Duodenal mucosa (tissue), 2 donors: ENCODE data around the gene DGKI.

Experiments used
- H3K27ac ChIP-seq: one replicate; pipeline ENCODE4 v1.7.0; 2013; ENCODE audit warnings: low read depth, low read length
- H3K27me3 ChIP-seq, 2 donors: one replicate each; pipeline ENCODE4 v1.7.0; 2013; ENCODE audit warnings: low read length in 2 of 2, control low read depth in 1 of 2; ENCODE audit not compliant: insufficient read depth in 2 of 2, control insufficient read depth in 1 of 2
- H3K36me3 ChIP-seq, 2 donors: one replicate each; pipeline ENCODE4 v1.7.0; 2013; ENCODE audit warnings: low read length in 2 of 2, control low read depth in 1 of 2; ENCODE audit not compliant: insufficient read depth in 2 of 2, control insufficient read depth in 1 of 2
- H3K4me1 ChIP-seq, 2 donors: one replicate each; pipeline ENCODE4 v1.7.0; 2013; ENCODE audit warnings: low read length in 2 of 2, control low read depth in 1 of 2; ENCODE audit not compliant: insufficient read depth in 2 of 2, control insufficient read depth in 1 of 2
- H3K4me3 ChIP-seq, 2 donors: one replicate each; pipeline ENCODE4 v1.7.0; 2013; ENCODE audit warnings: low read length in 2 of 2, low read depth in 1 of 2
- H3K9ac ChIP-seq, 2 donors: one replicate each; pipeline ENCODE4 v1.7.0; 2013; ENCODE audit warnings: low read length in 2 of 2, low read depth in 1 of 2
- H3K9me3 ChIP-seq, 2 donors: one replicate each; pipeline ENCODE4 v1.7.0; 2013; ENCODE audit warnings: low read length in 2 of 2, control low read depth in 1 of 2; ENCODE audit not compliant: control insufficient read depth in 1 of 2

Gene DGKI

GRCh38 chr7:137825489-137825888 lies 21.3 kb downstream of the DGKI start:
- Histone ChIP-seq H3K36me3 (no peaks in the 10 kb centered on the region), H3K9ac (no peak overlapping the region), H3K9me3 (no peaks in the 10 kb centered on the region), H3K4me1 (no peaks in the 10 kb centered on the region), H3K27me3 (peaks cover 0 to 5% of the 10 kb centered on the region in 2 donors), H3K4me3 (no peak overlapping the region), H3K27ac (no peak overlapping the region)

GRCh38 chr7:137820677-137821420 lies 25.9 kb downstream of the DGKI start:
- Histone ChIP-seq H3K4me3 (no peak overlapping the region), H3K4me1 (no peaks in the 10 kb centered on the region), H3K27me3 (peaks cover 0 to 7% of the 10 kb centered on the region in 2 donors), H3K36me3 (no peaks in the 10 kb centered on the region), H3K9me3 (no peaks in the 10 kb centered on the region), H3K9ac (no peak overlapping the region), H3K27ac (no peak overlapping the region)

- no peak overlapping the region for H3K4me3 ChIP-seq
- H3K9me3 ChIP-seq = no peaks in the 10 kb centered on the region
- H3K36me3 ChIP-seq = no peaks in the 10 kb centered on the region
- no peak overlapping the region for H3K27ac ChIP-seq
- no peaks in the 10 kb centered on the region for H3K4me1 ChIP-seq
- H3K9ac ChIP-seq = no peak overlapping the region
- H3K27me3 ChIP-seq = peaks cover 0 to 7% of the 10 kb centered on the region in 2 donors
Measured at GRCh38 chr7:137820156-137820555, 26.6 kb downstream of the DGKI start.

- no peaks in the 10 kb centered on the region for H3K9me3 ChIP-seq
- H3K27ac ChIP-seq = no peak overlapping the region
- H3K9ac ChIP-seq = no peak overlapping the region
- peaks cover 0 to 7% of the 10 kb centered on the region in 2 donors for H3K27me3 ChIP-seq
- no peak overlapping the region for H3K4me3 ChIP-seq
- no peaks in the 10 kb centered on the region for H3K36me3 ChIP-seq
- no peaks in the 10 kb centered on the region for H3K4me1 ChIP-seq
Measured at GRCh38 chr7:137818036-137818435, 28.7 kb downstream of the DGKI start.

- no peak overlapping the region for H3K4me3 ChIP-seq
- H3K4me1 ChIP-seq = no peaks in the 10 kb centered on the region
- no peak overlapping the region for H3K9ac ChIP-seq
- no peak overlapping the region for H3K27ac ChIP-seq
- no peaks in the 10 kb centered on the region for H3K36me3 ChIP-seq
- H3K27me3 ChIP-seq = peaks cover 0 to 7% of the 10 kb centered on the region in 2 donors
- H3K9me3 ChIP-seq = no peaks in the 10 kb centered on the region
Measured at GRCh38 chr7:137816696-137817320, 30.0 kb downstream of the DGKI start.

GRCh38 chr7:137813541-137813940 lies 33.2 kb downstream of the DGKI start:
- H3K4me3 ChIP-seq = no peak overlapping the region
- no peaks in the 10 kb centered on the region for H3K27me3 ChIP-seq

GRCh38 chr7:137810248-137810647 lies 36.5 kb downstream of the DGKI start:
- no peaks in the 10 kb centered on the region for H3K27me3 ChIP-seq
- H3K4me3 ChIP-seq = no peak overlapping the region
- no peak overlapping the region for H3K9ac ChIP-seq
- no peaks in the 10 kb centered on the region for H3K4me1 ChIP-seq
- H3K27ac ChIP-seq = no peak overlapping the region
- H3K36me3 ChIP-seq = no peaks in the 10 kb centered on the region
- no peaks in the 10 kb centered on the region for H3K9me3 ChIP-seq

More at GRCh38 chr7:137813541-137813940, 33.2 kb downstream of the DGKI start:
- H3K9me3 ChIP-seq = no peaks in the 10 kb centered on the region
- H3K36me3 ChIP-seq = no peaks in the 10 kb centered on the region
- no peak overlapping the region for H3K9ac ChIP-seq
- H3K27ac ChIP-seq = no peak overlapping the region
- H3K4me1 ChIP-seq = no peaks in the 10 kb centered on the region

- H3K27ac ChIP-seq = no peak overlapping the region
Measured at GRCh38 chr7:137804836-137805235, 41.9 kb downstream of the DGKI start.

GRCh38 chr7:137801491-137801890 lies 45.3 kb downstream of the DGKI start:
- Histone ChIP-seq H3K27ac (no peak overlapping the region), H3K36me3 (no peaks in the 10 kb centered on the region), H3K4me1 (no peaks in the 10 kb centered on the region), H3K9ac (no peak overlapping the region), H3K27me3 (no peaks in the 10 kb centered on the region), H3K9me3 (no peaks in the 10 kb centered on the region), H3K4me3 (no peak overlapping the region)

More at GRCh38 chr7:137804836-137805235, 41.9 kb downstream of the DGKI start:
- no peak overlapping the region for H3K9ac ChIP-seq
- H3K4me3 ChIP-seq = no peak overlapping the region
- H3K27me3 ChIP-seq = no peaks in the 10 kb centered on the region
- H3K9me3 ChIP-seq = no peaks in the 10 kb centered on the region
- no peaks in the 10 kb centered on the region for H3K4me1 ChIP-seq
- H3K36me3 ChIP-seq = no peaks in the 10 kb centered on the region

GRCh38 chr7:137801003-137801402 lies 45.8 kb downstream of the DGKI start:
- Histone ChIP-seq H3K27ac (no peak overlapping the region), H3K9ac (no peak overlapping the region), H3K4me1 (no peaks in the 10 kb centered on the region), H3K27me3 (no peaks in the 10 kb centered on the region), H3K9me3 (no peaks in the 10 kb centered on the region), H3K36me3 (no peaks in the 10 kb centered on the region), H3K4me3 (no peak overlapping the region)
